NB4 (cell line): ENCODE measurements around the gene C4BPB.

Experiments used
- CTCF ChIP-seq: IDR thresholded peaks from one replicate; pipeline ENCODE4 v1.5.1; 2012; ENCODE audit warnings: low read depth, low read length
- MAX ChIP-seq: IDR thresholded peaks from 2 replicates; pipeline ENCODE4 v1.6.1; 2011; ENCODE audit warnings: low read depth, low read length
- MYC ChIP-seq: IDR thresholded peaks from 2 replicates; pipeline ENCODE4 v1.6.1; 2011; ENCODE audit warnings: low read depth, low read length
- POLR2A ChIP-seq: IDR thresholded peaks from 2 replicates; pipeline ENCODE4 v1.6.1; 2011; ENCODE audit warnings: mild to moderate bottlenecking; ENCODE audit not compliant: insufficient read length; ENCODE audit errors: extremely low read depth

- no peak for TF ChIP-seq CTCF
- no peak for TF ChIP-seq MYC
- TF ChIP-seq POLR2A = no peak
- TF ChIP-seq MAX = no peak
These were observed 48.5 kb upstream of the C4BPB start for GRCh38 chr1:207040181-207040533.
